ENCODE results near the gene OR4S1. TPM values are rescaled to one million over a fixed set of nuclear protein-coding genes. Genes with fewer than 3 reads are reported as not detected.

OR4S1 gene
- total RNA-seq, 2 experiments from 2014 or later = not detected

Other genes starting within 250 kb of the OR4S1 start
- not detected for gene OR4B1, start 89.4 kb upstream of the OR4S1 start, total RNA-seq
- not detected for gene OR4X2, start 61.1 kb upstream of the OR4S1 start, total RNA-seq
- not detected for gene OR4X1, start 42.4 kb upstream of the OR4S1 start, total RNA-seq
- gene OR4C3, start 18.7 kb downstream of the OR4S1 start, total RNA-seq = not detected
- not detected for gene OR4C5, start 60.2 kb downstream of the OR4S1 start, total RNA-seq
- not detected for gene OR4A47, start 182.6 kb downstream of the OR4S1 start, total RNA-seq

Data from activated naive CD8-positive, alpha-beta T cell treated with anti-CD3 and anti-CD28 coated beads, Interleukin-2, amount 10 ng/mL, durations not matched to agents 7 days and 5 days (primary cell).